ENCODE data around the gene IQCF5.
"Not testable (repeated sequence)": the region's sequence is repeated elsewhere in the genome, so short reads cannot be mapped to it uniquely, and the experiment has no call there.

IQCF5 gene

GRCh38 chr3:51868896-51869295 lies 6.5 kb downstream of the IQCF5 start:
- DNase-seq (ENCODE audit: low read depth), result not testable (repeated sequence)

- no peak for DNase-seq (ENCODE audit: low read depth)
These were observed 12.5 kb downstream of the IQCF5 start for GRCh38 chr3:51862886-51863285.

GRCh38 chr3:51860703-51861665 lies 14.4 kb downstream of the IQCF5 start, which contains the start of gene IQCF2:
IQCF2 (plus strand) TSS chr3:51861615; CDS start chr3:51861667, 52 bp downstream.
- no peak for DNase-seq (ENCODE audit: low read depth)

GRCh38 chr3:51855411-51855810 lies 20.0 kb downstream of the IQCF5 start:
- not testable (repeated sequence) for DNase-seq (ENCODE audit: low read depth)

GRCh38 chr3:51845129-51845528 lies 30.3 kb downstream of the IQCF5 start:
- DNase-seq (ENCODE audit: low read depth), result no peak

GRCh38 chr3:51836606-51837005 lies 38.8 kb downstream of the IQCF5 start:
- DNase-seq (ENCODE audit: low read depth), result no peak

- DNase-seq (ENCODE audit: low read depth), result no peak
These were observed 44.5 kb downstream of the IQCF5 start for GRCh38 chr3:51830836-51831385.

- no peak for DNase-seq (ENCODE audit: low read depth)
These were observed 45.1 kb downstream of the IQCF5 start for GRCh38 chr3:51830345-51830744.

GRCh38 chr3:51828297-51828696 lies 47.1 kb downstream of the IQCF5 start:
- no peak for DNase-seq (ENCODE audit: low read depth)
